HEK293T (cell line): ENCODE measurements around the gene DBI.
A peak's percentile ranks its signal among the peaks of the same experiment; 100 is the strongest.

Experiments
- CTCF ChIA-PET: fragments of 350-600 bp; formaldehyde crosslinking; extraction: SDS; loops from one replicate; lab custom pipeline; 2021; ENCODE audit warnings: antibody characterized with exemption, inconsistent platforms; lab: Yijun Ruan, JAX
- POLR2A ChIA-PET: fragments of 350-600 bp; formaldehyde crosslinking; extraction: SDS; loops from one replicate; lab custom pipeline; 2020; ENCODE audit warnings: antibody characterized with exemption, inconsistent platforms; lab: Yijun Ruan, JAX
- DNase-seq: peaks from one replicate; pipeline ENCODE4 v3.0.0; 2012; ENCODE audit warnings: mixed read lengths; ENCODE audit errors: extremely low spot score
- ARNT ChIP-seq: fragments of 450-650 bp; IDR thresholded peaks from 2 replicates; pipeline ENCODE4 v1.6.1; 2017; ENCODE audit warnings: mild to moderate bottlenecking
- BHLHE40 ChIP-seq: fragments of 450-650 bp; IDR thresholded peaks from 2 replicates; pipeline ENCODE4 v1.6.1; 2016; ENCODE audit warnings: mild to moderate bottlenecking, moderate library complexity, borderline replicate concordance
- CTBP1 ChIP-seq: fragments of 450-650 bp; IDR thresholded peaks from 2 replicates; pipeline ENCODE4 v1.6.1; 2016; ENCODE audit warnings: borderline replicate concordance
- ELF4 ChIP-seq: fragments of 450-650 bp; IDR thresholded peaks from 2 replicates; pipeline ENCODE4 v1.6.1; 2017; ENCODE audit warnings: antibody characterized with exemption
- FOXA1 ChIP-seq: fragments of 450-650 bp; IDR thresholded peaks from 2 replicates; pipeline ENCODE4 v1.6.1; 2016; ENCODE audit warnings: mild to moderate bottlenecking
- FOXK2 ChIP-seq: fragments of 450-650 bp; IDR thresholded peaks from 2 replicates; pipeline ENCODE4 v1.6.1; 2016; ENCODE audit warnings: mild to moderate bottlenecking
- FOXM1 ChIP-seq: fragments of 450-650 bp; IDR thresholded peaks from 2 replicates; pipeline ENCODE4 v1.6.1; 2017; ENCODE audit warnings: mild to moderate bottlenecking, borderline replicate concordance
- HDGF ChIP-seq: fragments of 450-650 bp; IDR thresholded peaks from 2 replicates; pipeline ENCODE4 v1.6.1; 2017; ENCODE audit warnings: antibody characterized with exemption, borderline replicate concordance
- L3MBTL2 ChIP-seq: fragments of 450-650 bp; conservative IDR thresholded peaks from 2 replicates; pipeline ENCODE4 v1.6.1; 2016; ENCODE audit warnings: mild to moderate bottlenecking
- LEF1 ChIP-seq: fragments of 450-650 bp; IDR thresholded peaks from 2 replicates; pipeline ENCODE4 v1.6.1; 2017; ENCODE audit warnings: mild to moderate bottlenecking, borderline replicate concordance
- NFRKB ChIP-seq: fragments of 450-650 bp; IDR thresholded peaks from 2 replicates; pipeline ENCODE4 v1.6.1; 2016; ENCODE audit warnings: mild to moderate bottlenecking, moderate library complexity
- PKNOX1 ChIP-seq: fragments of 450-650 bp; IDR thresholded peaks from 2 replicates; pipeline ENCODE4 v1.6.1; 2016
- SP1 ChIP-seq: fragments of 450-650 bp; IDR thresholded peaks from 2 replicates; pipeline ENCODE4 v1.6.1; 2017
- SUZ12 ChIP-seq: fragments of 450-650 bp; IDR thresholded peaks from 2 replicates; pipeline ENCODE4 v1.6.1; 2016; ENCODE audit warnings: mild to moderate bottlenecking
- TARDBP ChIP-seq: fragments of 450-650 bp; IDR thresholded peaks from 2 replicates; pipeline ENCODE4 v1.6.1; 2016
- ZNF384 ChIP-seq: fragments of 450-650 bp; IDR thresholded peaks from 2 replicates; pipeline ENCODE4 v1.6.1; 2016

Gene DBI

DNA sequence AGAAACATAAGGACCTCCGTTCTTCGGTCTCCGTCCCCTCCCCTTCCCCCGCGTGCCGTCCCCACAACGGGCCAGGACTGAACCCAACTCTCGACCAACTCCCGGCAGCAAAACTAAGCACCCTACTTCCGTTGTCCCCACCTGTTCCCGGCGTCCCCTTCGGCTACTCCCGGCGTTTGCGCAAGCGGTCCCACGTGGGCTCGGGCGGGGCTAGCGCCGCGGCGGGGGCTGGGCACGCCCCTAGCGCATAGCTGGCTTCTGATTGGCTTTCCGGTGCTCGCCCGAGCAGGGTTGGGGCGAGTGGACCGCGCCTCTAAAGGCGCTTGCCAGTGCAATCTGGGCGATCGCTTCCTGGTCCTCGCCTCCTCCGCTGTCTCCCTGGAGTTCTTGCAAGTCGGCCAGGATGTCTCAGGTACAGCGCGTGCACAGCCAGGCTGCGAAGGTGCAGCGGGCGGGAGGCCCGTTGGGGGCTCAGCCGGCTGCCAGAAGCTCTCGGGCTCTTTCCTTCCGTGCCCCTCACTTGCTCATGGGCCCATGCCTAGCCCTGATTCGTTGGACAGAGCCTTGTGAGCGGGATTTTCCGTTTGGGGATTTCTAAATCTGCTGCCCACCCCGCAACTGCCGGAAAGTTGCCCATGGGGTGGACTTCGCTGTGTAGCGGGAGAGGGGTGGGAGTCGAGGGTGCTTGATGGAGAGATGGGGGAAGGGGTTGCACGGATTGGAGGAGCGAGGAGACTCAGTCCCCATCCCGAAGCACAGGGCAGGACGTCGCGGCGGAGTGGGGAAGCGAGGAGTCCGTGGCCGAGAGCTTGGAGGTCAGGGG, at the start of gene DBI, which contains the start of gene C2orf76:
TSS of gene DBI (plus strand) at position 329 of the 823 bp plus-strand sequence. CDS start at position 404, 75 bp downstream.
TSS of gene C2orf76 (minus strand) at position 186 of the 823 bp plus-strand sequence. CDS start 26,875 bp downstream, outside the sequence.
- peak; percentile 98 for DNase-seq
- TF ChIP-seq L3MBTL2 (peak; percentile 73), ELF4 (0 out of 2 replicates have a peak, but pooled peaks have one; percentile 33), FOXA1 (no peak), NFRKB (no peak)
- CTCF ChIA-PET, result interaction anchor here (1.4 kb wide), 1 partner anchor 15 kb away, joined by 3 read pairs; no protein-coding TSS in a partner anchor
- POLR2A ChIA-PET, result interaction anchor here (1.0 to 2.0 kb wide), 9 partner anchors 10 to 485 kb away, joined by 3 to 16 read pairs (median 4); no protein-coding TSS in a partner anchor

- no peak for DNase-seq
- CTCF ChIA-PET, result no interaction called here
- POLR2A ChIA-PET, result no interaction called here
- TF ChIP-seq L3MBTL2 (no peak), FOXA1 (no peak), SP1 (no peak), NFRKB (no peak), BHLHE40 (no peak), LEF1 (no peak), FOXK2 (no peak), ZNF384 (no peak), CTBP1 (no peak), ARNT (no peak), TARDBP (no peak), FOXM1 (no peak), PKNOX1 (no peak), HDGF (no peak), SUZ12 (no peak), ELF4 (no peak)
These were observed 49.2 kb upstream of the DBI start for GRCh38 chr2:119317554-119317953.

DNA sequence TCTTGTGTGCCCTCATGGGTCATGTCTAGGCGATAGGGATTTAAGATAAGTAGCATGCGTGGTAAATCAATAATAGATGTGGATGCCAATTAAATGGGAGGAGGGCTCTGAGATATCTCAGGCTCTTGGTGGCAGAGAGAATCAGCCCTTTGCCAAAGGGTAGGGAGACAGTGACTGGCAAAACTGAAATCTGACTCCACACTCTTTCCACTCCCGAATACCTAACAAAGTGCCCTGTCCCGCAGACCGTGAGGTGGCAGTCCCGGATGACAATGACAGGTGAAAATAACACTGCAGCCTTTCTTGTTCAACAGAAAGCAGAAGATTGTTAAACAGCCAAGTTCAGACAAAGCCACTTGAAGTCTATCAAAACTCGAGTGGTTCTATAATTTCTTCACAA, 47.2 kb upstream of the DBI start:
- TF ChIP-seq PKNOX1, result no peak
- no peak for TF ChIP-seq TARDBP
- no peak for TF ChIP-seq ELF4
- TF ChIP-seq NFRKB, result no peak
- no peak for TF ChIP-seq ARNT
- TF ChIP-seq CTBP1, result no peak
- no peak for TF ChIP-seq FOXM1
- TF ChIP-seq LEF1, result no peak
- TF ChIP-seq FOXK2, result no peak
- TF ChIP-seq ZNF384, result no peak
- TF ChIP-seq BHLHE40, result no peak
- ChIA-PET POLR2A (no interaction called here), CTCF (no interaction called here)
- DNase-seq, result no peak

- POLR2A ChIA-PET, result no interaction called here
- TF ChIP-seq FOXA1 (no peak), L3MBTL2 (no peak), LEF1 (no peak), BHLHE40 (no peak), SUZ12 (no peak), ZNF384 (no peak), FOXM1 (no peak), HDGF (no peak), FOXK2 (no peak), TARDBP (no peak), SP1 (no peak), ARNT (no peak), CTBP1 (no peak)
- no peak for DNase-seq
- CTCF ChIA-PET, result no interaction called here
These were observed 43.3 kb upstream of the DBI start for GRCh38 chr2:119323459-119323858.

DNA sequence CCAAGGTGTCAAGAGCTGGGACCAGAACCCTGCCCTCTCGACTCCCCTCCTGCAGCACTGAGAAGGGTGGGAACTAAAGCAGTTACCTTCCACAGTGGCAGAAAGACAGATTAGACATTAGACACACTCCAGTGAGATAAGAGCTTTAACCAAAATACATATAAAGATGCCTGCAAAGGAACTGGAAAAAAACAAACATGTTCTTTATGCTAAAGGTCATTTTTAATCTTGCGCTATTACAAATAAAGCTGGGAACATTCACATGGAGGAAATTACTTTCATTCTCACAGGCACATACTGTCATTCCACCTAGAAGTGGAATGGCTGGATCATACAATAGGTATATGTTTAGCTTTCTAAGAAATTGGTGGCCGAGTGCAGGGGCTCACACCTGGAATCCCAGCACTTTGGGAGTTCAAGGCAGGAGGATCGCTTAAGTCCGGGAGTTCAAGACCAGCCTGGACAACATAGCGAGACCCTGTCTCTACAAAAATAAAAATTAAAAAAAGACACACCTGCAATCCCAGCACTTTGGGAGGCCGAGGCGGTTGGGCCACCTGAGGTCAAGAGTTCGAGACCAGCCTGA, 42.0 kb upstream of the DBI start:
- ChIA-PET CTCF (no interaction called here), POLR2A (no interaction called here)
- TF ChIP-seq L3MBTL2 (no peak), ELF4 (no peak), TARDBP (no peak), HDGF (no peak), BHLHE40 (no peak), NFRKB (no peak), FOXA1 (no peak), CTBP1 (no peak), ARNT (no peak)

DNA sequence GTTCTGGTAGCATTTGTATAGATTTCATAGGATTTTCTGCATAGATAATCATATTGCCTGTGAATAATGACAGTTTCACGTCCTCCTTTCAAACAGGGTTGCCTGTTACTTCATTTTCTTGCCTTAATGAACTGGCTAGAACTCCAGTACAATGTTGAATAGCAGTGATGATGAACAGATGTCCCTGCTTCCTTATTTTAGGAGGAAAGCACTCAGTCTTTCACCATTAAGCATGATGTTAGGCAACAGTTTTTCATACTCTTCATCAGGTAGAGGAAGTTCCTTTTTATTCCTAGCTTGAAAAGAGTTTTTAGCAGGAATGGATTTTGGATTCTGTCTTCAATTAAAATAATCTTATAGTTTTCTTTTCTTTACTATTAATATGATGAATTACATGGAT, 39.8 kb upstream of the DBI start:
- CTCF ChIA-PET, result no interaction called here
- no peak for DNase-seq
- TF ChIP-seq FOXA1 (no peak), ZNF384 (no peak), SP1 (no peak), FOXM1 (no peak), CTBP1 (no peak), LEF1 (no peak), PKNOX1 (no peak), HDGF (no peak), FOXK2 (no peak), SUZ12 (no peak)
- POLR2A ChIA-PET, result no interaction called here

More for the DNA sequence above, 42.0 kb upstream of the DBI start:
- no peak for DNase-seq
